Stimulated activated CD4-positive, alpha-beta T cell treated with anti-CD3 and anti-CD28 coated beads, Interleukin-12 subunit alpha, Interleukin-12 subunit beta, amount 100 ng/mL, for 24 hours (primary cell): ENCODE measurements around the gene PEMT.
"Not testable (repeated sequence)": the region's sequence is repeated elsewhere in the genome, so short reads cannot be mapped to it uniquely, and the experiment has no call there.

ENCODE experiments used
- DNase-seq, 2 experiments: peaks; one replicate each; pipeline ENCODE4 v3.0.0-alpha.2; 2020; ENCODE audit warnings: low read depth in 2 of 2

PEMT gene

DNA sequence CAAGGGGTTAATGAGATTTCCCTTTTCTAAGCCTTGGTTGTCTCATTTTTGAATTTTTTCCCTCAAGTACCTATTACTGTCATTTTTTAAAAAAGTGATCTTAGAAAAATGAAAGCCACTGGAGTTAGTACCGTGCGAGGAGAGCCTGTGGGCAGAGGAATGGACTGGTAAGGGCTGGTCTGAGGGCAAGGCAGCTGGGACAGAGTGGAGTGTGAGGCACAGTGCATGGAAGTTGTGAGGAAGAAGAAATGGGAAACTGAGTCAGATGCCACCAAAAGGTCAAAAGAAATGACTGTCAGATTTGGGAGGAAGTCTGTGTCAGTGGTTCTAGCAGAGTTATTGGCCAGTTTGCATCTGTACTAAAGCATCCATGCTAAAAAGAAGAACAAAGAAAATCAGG is 103.5 kb downstream of the PEMT start:
- no peak for DNase-seq

- not testable (repeated sequence) for DNase-seq
These were observed 105.1 kb downstream of the PEMT start for GRCh38 chr17:17486416-17486815.

GRCh38 chr17:17485420-17485819 is 106.1 kb downstream of the PEMT start:
- no peak for DNase-seq

GRCh38 chr17:17484451-17484899 is 107.0 kb downstream of the PEMT start:
- peak in 1 of 2 experiments; percentile 31 for DNase-seq

DNA sequence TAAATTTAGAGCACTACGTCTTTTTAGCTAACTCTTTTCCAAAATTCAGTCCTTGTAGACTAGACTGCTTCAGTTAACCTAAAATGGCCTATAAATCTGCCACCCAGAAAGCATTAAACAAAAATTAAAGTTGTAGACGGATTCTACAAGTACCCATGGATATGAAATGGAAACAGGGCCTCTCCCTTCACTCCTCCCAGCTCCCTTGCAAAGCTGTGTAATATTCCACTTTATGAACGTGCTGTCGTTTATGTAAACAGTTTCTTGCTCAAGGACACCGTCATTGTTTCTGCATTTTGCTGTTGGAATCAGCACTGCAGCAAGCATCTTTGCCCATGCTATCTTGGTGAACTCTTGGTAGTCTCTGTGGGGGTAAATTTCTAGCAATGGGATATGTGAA is 109.6 kb downstream of the PEMT start:
- DNase-seq: no peak

DNA sequence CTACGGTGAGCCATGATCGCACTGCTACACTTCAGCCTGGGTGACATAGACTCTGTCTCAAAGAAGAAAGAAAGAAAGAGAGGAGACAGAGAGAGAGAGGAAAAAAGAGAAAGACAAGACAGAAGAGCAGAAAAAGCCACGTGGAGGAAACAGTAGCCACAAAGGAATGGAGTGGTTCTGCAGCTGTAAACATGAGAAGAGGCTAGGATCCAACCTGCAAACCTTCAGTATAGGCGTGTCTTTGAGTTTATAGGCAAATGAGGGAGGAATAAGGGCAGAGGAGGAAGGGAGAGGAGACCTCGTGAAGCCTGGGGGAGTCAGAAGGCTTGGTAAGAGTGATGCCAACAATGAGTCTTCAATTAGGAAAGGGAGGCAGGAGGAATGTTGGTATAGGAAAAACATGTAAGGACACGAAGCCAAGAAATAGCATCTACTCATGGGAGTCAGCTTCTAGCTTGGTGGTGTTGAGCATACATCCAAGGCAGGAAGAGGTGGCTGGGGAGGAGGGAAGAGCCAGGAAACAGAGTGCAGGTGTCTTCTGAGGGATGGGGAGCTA is 110.8 kb downstream of the PEMT start:
- no peak for DNase-seq

DNA sequence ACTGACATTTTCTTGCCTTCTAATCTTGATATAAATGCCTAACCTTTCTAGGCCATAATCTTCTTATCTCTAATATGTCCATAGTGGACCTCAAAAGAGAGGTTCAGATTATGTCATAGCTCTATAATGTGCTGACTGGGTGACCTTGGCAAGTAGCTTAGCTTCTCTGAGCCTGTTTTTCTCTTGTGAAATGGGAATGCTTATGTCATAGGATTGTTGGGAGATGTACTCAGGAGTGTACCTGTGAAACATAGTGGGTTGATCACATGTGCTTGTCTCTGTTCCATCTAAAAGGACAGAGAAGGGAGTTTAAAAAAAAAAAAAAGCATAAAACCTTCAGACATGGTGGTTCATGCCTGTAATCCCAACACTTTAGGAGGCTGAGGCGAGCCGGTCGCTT is 112.3 kb downstream of the PEMT start:
- no peak for DNase-seq

DNA sequence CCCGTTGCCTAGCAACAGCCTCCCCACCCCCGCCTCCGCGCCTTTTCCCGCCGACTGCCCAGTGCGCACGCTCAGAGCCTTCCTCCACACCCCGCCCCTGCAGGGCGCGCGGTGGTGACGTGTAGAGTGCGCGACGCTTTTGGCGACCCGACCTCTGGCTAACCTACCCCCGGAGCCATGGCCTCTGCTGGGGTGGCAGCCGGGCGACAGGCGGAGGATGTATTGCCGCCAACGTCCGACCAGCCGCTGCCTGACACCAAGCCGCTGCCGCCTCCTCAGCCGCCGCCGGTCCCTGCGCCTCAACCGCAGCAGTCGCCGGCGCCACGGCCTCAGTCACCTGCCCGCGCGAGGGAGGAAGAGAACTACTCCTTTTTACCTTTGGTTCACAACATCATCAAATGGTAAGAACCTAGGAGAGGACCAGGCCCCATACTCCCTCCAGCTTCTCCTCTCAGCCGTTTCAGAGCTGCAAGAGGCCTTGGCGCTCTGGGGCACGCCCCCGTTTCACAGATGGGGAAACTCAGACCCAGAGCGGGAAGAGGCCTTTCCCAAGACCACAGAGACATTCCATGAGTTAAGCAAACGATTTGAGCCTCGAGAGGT is 114.5 kb downstream of the PEMT start, which contains the start of gene MED9:
Gene MED9 (plus strand): TSS at position 136 of the 603 bp plus-strand sequence. CDS start 42 bp downstream, at position 178.
- peak; percentile 89 to 95 for DNase-seq

DNA sequence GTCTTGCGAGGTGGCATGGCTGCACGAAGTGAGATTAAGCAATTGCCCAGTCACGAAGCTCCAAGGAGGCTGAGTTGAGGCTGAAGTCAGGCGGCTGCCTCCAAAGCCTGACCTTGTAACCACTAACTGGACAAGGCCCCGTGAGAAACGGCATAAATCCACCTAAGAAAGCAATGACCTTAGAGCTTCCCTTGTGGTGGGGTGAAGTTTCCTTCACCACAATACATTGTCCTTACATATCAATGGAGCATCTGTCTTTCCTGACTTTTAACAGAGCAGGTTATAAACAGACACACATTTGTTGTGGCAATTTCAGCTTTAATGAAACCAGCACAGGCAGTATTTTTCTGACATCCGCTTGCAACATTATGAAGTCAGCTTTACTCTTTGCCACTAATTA is 117.2 kb downstream of the PEMT start:
- no peak for DNase-seq

- DNase-seq: no peak
These were observed 119.1 kb downstream of the PEMT start for GRCh38 chr17:17472333-17472920.

- no peak for DNase-seq
These were observed 121.5 kb downstream of the PEMT start for GRCh38 chr17:17469996-17470395.

- DNase-seq: no peak
These were observed 122.2 kb downstream of the PEMT start for GRCh38 chr17:17469358-17469757.

GRCh38 chr17:17468217-17469010 is 123.1 kb downstream of the PEMT start:
- DNase-seq: no peak

DNA sequence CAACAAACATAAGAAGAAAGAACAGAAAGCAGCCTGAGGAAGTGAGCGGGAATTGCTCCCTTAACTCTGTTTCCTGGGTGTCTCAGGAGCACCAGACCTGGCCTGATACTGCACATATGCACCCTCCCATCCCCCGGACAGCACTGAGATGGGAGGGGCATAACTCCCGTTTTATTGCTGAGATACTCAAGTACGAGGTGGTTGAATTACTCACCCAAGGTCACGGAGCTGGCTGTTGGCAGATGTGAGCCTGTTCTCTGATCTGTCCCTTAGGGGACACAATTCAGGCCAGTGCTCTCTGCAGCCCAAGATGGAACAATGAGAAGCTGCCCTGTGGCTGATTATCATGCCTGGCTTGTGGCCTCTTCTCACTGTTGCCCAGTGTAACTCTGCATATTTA is 123.8 kb downstream of the PEMT start:
- no peak for DNase-seq

DNA sequence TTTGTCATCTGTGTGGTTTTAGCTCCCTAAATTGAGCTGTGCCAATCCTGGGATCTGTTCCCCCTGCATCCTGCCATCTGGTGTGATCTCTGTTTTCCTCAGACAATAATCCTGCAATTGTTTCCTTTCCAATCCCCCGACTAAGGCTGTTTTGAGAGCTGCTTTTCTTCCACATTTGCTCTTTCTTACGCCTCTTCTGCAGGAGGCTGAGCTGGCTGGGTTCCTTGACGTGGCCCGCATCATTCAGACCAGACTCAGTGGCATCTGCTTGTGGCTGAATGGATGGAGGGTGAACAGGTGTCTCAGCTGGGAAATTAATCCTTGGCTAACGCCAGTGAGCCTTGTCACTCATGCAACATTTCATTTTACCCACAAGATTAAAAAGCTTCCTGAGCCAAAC is 124.5 kb downstream of the PEMT start:
- DNase-seq: no peak

- DNase-seq: no peak
These were observed 125.0 kb downstream of the PEMT start for GRCh38 chr17:17466511-17466910.

DNA sequence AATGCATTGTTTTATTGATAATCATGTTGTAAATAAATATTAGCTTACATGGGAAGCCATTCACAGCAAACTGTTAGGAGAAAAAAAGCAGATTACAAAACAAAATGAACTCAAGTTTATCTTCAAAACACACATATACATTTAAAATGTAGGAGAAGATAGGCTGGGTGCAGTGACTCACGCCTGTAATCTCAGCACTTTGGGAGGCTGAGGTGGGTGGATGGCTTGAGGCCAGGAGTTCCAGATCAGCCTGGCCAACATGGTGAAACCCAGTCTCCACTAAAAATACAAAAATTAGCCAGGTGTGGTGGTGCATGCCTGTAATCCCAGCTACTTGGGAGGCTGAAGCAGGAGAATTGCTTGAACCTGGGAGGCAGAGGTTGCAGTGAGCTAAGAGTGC is 125.6 kb downstream of the PEMT start:
- DNase-seq: not testable (repeated sequence)

- DNase-seq: no peak
These were observed 127.7 kb downstream of the PEMT start for GRCh38 chr17:17463821-17464220.

DNA sequence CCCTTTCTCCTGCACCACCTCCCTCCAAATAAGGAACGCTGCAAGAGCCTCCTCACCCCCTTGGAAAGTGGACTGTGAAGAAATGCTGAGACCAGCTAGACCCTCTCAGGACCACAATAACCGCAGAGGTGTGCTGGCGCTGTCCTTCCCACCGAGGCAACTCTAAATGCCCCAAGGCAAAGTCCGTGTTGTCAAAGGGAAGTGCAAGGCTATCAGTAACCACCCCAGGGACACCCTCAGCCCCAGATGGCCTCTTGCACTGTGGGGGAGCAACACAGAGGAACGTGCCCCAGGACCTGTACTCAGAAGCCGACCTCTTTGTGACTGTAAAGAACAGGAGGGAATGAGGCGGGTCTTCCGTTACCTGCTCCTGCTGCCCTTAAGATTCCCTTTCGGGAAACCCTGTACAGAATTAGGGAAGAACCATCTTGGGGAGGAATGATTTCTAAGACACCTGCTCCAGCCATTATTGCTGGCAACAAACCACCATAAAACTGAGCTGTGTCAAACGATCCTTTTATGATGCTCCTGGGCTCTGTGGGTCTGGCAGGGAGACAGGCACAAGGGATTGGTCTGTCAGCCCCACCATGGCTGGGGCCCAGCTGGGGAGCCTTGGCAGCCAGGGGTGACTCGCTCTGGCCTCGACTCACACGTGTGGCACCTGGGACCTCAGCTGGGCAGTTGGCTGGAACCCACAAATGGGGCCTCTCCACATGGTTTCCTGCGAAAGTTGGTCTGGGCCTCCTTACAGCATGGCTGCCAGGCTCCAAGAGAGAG is 129.3 kb downstream of the PEMT start:
- no peak for DNase-seq

- DNase-seq: no peak
These were observed 131.5 kb downstream of the PEMT start for GRCh38 chr17:17460038-17460437.

- no peak for DNase-seq
These were observed 133.8 kb downstream of the PEMT start for GRCh38 chr17:17457680-17458079.

DNA sequence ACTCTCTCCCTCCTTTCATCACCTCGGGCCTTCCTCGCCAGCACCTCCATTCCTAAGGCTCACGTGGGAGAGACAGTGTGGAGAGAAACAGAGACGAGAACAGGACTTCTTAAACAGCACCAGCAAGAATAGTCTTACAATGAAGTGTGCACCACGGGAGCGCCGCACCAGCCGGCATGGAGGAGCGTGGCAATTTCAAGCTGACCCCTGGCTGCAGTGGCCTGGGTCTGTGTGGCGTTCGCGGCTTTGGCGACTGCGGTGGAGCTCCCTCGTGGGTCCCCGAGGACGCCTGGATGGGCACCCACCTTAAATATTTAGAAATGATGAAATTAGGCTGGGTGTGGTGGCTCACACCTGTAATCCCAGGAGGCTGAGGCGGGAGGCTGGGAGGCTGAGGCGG is 135.3 kb downstream of the PEMT start:
- DNase-seq: no peak
